Measurements from ENCODE around the gene ZNHIT3. TPM values are rescaled to one million over a fixed set of nuclear protein-coding genes. Genes with fewer than 3 reads are reported as not detected.

The ZNHIT3 gene
- total and polyA plus RNA-seq, 10 of the 15 experiments (the other 5 are each of a cell fraction or from before 2014, with no cell fraction given), result 34.1 to 128 (median 55.6) TPM

DNA sequence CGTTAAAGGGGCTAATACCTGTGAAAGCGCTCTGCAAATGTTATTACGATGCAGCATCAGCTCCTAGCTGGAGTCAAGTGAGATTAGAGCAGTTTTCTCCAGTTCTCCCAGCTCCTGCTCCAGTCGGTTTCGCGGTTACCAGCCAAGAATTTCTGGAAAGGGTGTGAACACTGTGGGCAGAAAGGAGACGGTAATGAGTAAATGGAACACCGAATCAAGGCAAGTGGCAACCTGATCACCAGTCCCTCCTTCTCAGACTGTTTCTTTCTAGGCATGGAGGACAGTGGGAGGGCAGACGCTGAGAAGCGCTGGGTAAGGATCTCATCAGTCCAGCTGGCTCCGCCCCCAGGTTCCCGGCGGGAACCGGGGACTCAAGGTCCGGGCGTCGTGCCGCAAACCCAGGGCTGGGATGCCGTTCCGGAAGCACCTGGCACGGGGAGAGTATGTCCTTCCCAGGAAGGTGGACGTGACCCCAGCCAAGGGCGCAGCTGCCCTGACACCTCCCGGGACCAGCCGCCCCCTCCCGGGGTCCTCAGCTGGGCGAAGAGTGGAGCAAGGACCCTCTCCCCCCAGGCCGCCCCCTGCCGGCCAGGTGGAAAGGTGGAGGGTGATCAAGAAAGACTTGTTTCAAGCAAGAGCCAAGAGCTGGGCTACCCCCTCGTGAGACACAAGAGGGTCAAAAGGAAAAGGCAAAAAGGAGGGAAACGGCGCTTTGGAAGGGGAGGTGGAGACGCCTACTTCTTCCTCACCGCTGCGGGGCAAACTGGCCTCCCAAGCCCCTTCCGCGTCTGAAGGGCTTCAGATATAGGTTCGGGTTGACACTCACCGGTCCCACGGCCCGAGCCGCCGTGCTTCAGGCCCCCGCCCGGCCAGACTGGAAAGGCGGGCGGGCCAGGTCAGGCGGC lies 47.7 kb downstream of the ZNHIT3 start (continued):
- TF ChIP-seq, protein P1, sequence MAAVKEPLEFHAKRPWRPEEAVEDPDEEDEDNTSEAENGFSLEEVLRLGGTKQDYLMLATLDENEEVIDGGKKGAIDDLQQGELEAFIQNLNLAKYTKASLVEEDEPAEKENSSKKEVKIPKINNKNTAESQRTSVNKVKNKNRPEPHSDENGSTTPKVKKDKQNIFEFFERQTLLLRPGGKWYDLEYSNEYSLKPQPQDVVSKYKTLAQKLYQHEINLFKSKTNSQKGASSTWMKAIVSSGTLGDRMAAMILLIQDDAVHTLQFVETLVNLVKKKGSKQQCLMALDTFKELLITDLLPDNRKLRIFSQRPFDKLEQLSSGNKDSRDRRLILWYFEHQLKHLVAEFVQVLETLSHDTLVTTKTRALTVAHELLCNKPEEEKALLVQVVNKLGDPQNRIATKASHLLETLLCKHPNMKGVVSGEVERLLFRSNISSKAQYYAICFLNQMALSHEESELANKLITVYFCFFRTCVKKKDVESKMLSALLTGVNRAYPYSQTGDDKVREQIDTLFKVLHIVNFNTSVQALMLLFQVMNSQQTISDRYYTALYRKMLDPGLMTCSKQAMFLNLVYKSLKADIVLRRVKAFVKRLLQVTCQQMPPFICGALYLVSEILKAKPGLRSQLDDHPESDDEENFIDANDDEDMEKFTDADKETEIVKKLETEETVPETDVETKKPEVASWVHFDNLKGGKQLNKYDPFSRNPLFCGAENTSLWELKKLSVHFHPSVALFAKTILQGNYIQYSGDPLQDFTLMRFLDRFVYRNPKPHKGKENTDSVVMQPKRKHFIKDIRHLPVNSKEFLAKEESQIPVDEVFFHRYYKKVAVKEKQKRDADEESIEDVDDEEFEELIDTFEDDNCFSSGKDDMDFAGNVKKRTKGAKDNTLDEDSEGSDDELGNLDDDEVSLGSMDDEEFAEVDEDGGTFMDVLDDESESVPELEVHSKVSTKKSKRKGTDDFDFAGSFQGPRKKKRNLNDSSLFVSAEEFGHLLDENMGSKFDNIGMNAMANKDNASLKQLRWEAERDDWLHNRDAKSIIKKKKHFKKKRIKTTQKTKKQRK (IDR thresholded peaks at IDR 0.05; ENCODE audit: low read depth, low read length), result no peak
- TF ChIP-seq, protein P2, sequence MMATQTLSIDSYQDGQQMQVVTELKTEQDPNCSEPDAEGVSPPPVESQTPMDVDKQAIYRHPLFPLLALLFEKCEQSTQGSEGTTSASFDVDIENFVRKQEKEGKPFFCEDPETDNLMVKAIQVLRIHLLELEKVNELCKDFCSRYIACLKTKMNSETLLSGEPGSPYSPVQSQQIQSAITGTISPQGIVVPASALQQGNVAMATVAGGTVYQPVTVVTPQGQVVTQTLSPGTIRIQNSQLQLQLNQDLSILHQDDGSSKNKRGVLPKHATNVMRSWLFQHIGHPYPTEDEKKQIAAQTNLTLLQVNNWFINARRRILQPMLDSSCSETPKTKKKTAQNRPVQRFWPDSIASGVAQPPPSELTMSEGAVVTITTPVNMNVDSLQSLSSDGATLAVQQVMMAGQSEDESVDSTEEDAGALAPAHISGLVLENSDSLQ (IDR thresholded peaks at IDR 0.05), result no peak
- TF ChIP-seq, protein P3, sequence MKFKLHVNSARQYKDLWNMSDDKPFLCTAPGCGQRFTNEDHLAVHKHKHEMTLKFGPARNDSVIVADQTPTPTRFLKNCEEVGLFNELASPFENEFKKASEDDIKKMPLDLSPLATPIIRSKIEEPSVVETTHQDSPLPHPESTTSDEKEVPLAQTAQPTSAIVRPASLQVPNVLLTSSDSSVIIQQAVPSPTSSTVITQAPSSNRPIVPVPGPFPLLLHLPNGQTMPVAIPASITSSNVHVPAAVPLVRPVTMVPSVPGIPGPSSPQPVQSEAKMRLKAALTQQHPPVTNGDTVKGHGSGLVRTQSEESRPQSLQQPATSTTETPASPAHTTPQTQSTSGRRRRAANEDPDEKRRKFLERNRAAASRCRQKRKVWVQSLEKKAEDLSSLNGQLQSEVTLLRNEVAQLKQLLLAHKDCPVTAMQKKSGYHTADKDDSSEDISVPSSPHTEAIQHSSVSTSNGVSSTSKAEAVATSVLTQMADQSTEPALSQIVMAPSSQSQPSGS (IDR thresholded peaks at IDR 0.05; ENCODE audit: low read length), result no peak
- TF ChIP-seq, protein P4, sequence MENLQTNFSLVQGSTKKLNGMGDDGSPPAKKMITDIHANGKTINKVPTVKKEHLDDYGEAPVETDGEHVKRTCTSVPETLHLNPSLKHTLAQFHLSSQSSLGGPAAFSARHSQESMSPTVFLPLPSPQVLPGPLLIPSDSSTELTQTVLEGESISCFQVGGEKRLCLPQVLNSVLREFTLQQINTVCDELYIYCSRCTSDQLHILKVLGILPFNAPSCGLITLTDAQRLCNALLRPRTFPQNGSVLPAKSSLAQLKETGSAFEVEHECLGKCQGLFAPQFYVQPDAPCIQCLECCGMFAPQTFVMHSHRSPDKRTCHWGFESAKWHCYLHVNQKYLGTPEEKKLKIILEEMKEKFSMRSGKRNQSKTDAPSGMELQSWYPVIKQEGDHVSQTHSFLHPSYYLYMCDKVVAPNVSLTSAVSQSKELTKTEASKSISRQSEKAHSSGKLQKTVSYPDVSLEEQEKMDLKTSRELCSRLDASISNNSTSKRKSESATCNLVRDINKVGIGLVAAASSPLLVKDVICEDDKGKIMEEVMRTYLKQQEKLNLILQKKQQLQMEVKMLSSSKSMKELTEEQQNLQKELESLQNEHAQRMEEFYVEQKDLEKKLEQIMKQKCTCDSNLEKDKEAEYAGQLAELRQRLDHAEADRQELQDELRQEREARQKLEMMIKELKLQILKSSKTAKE (IDR thresholded peaks at IDR 0.05; ENCODE audit: low read depth, poor library complexity, severe bottlenecking), result no peak
- TF ChIP-seq, protein P5, sequence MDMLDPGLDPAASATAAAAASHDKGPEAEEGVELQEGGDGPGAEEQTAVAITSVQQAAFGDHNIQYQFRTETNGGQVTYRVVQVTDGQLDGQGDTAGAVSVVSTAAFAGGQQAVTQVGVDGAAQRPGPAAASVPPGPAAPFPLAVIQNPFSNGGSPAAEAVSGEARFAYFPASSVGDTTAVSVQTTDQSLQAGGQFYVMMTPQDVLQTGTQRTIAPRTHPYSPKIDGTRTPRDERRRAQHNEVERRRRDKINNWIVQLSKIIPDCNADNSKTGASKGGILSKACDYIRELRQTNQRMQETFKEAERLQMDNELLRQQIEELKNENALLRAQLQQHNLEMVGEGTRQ (IDR thresholded peaks at IDR 0.05; ENCODE audit: borderline replicate concordance, low read depth, low read length), result no peak
- TF ChIP-seq, protein P6, sequence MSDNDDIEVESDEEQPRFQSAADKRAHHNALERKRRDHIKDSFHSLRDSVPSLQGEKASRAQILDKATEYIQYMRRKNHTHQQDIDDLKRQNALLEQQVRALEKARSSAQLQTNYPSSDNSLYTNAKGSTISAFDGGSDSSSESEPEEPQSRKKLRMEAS (IDR thresholded peaks at IDR 0.05; ENCODE audit: low read depth, low read length), result no peak
- no peak for TF ChIP-seq POLR2AphosphoS5 (IDR thresholded peaks at IDR 0.05; ENCODE audit: low read length)
- TF ChIP-seq, protein P7, sequence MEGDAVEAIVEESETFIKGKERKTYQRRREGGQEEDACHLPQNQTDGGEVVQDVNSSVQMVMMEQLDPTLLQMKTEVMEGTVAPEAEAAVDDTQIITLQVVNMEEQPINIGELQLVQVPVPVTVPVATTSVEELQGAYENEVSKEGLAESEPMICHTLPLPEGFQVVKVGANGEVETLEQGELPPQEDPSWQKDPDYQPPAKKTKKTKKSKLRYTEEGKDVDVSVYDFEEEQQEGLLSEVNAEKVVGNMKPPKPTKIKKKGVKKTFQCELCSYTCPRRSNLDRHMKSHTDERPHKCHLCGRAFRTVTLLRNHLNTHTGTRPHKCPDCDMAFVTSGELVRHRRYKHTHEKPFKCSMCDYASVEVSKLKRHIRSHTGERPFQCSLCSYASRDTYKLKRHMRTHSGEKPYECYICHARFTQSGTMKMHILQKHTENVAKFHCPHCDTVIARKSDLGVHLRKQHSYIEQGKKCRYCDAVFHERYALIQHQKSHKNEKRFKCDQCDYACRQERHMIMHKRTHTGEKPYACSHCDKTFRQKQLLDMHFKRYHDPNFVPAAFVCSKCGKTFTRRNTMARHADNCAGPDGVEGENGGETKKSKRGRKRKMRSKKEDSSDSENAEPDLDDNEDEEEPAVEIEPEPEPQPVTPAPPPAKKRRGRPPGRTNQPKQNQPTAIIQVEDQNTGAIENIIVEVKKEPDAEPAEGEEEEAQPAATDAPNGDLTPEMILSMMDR (IDR thresholded peaks at IDR 0.05 in 2 of 3, conservative IDR thresholded peaks at IDR 0.05 in 1 of 3; ENCODE audit: control insufficient read depth in 2 of 3, extremely low read depth in 1 of 3, insufficient read depth in 1 of 3, low read depth in 3 of 3, low read length in 3 of 3), result peak; percentile 55 to 88 (median 80)
- no peak for TF ChIP-seq ZBED1 (IDR thresholded peaks at IDR 0.05; ENCODE audit: borderline replicate concordance)
- no peak for TF ChIP-seq SUZ12 (IDR thresholded peaks at IDR 0.05; ENCODE audit: unreplicated experiment)
- no peak for TF ChIP-seq MYC (IDR thresholded peaks at IDR 0.05; ENCODE audit: insufficient read depth, insufficient read length, insufficient replicate concordance, low read length, severe bottlenecking)
- TF ChIP-seq, protein P8, sequence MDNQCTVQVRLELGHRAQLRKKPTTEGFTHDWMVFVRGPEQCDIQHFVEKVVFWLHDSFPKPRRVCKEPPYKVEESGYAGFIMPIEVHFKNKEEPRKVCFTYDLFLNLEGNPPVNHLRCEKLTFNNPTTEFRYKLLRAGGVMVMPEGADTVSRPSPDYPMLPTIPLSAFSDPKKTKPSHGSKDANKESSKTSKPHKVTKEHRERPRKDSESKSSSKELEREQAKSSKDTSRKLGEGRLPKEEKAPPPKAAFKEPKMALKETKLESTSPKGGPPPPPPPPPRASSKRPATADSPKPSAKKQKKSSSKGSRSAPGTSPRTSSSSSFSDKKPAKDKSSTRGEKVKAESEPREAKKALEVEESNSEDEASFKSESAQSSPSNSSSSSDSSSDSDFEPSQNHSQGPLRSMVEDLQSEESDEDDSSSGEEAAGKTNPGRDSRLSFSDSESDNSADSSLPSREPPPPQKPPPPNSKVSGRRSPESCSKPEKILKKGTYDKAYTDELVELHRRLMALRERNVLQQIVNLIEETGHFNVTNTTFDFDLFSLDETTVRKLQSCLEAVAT (IDR thresholded peaks at IDR 0.05), result no peak
- TF ChIP-seq CBX3 (IDR thresholded peaks at IDR 0.05; ENCODE audit: borderline replicate concordance, low read depth), result no peak
- TF ChIP-seq MEF2A (IDR thresholded peaks at IDR 0.05; ENCODE audit: insufficient read depth, low read depth, low read length), result no peak
